IPS-18a (cell line): ENCODE results near the gene BACE2.
"Not testable (repeated sequence)": the region's sequence is repeated elsewhere in the genome, so short reads cannot be mapped to it uniquely, and the experiment has no call there.

Source experiments
- H3K27ac ChIP-seq: one replicate; pipeline ENCODE4 v1.5.1; 2013; ENCODE audit warnings: low read length
- H3K27me3 ChIP-seq: one replicate; pipeline ENCODE4 v1.6.1; 2013; ENCODE audit warnings: mild to moderate bottlenecking, low read length; ENCODE audit not compliant: control insufficient read depth, insufficient read depth
- H3K36me3 ChIP-seq: one replicate; pipeline ENCODE4 v1.6.1; 2013; ENCODE audit warnings: low read depth, low read length; ENCODE audit not compliant: control insufficient read depth
- H3K4me1 ChIP-seq: one replicate; pipeline ENCODE4 v1.6.1; 2013; ENCODE audit warnings: low read depth, low read length; ENCODE audit not compliant: control insufficient read depth
- H3K4me3 ChIP-seq: one replicate; pipeline ENCODE4 v1.5.1; 2013; ENCODE audit warnings: low read length
- H3K9ac ChIP-seq: one replicate; pipeline ENCODE4 v1.6.1; 2013; ENCODE audit warnings: mild to moderate bottlenecking, low read length, moderate library complexity
- H3K9me3 ChIP-seq: one replicate; pipeline ENCODE4 v1.6.1; 2013; ENCODE audit warnings: low read depth, low read length; ENCODE audit not compliant: control insufficient read depth

BACE2 gene

DNA sequence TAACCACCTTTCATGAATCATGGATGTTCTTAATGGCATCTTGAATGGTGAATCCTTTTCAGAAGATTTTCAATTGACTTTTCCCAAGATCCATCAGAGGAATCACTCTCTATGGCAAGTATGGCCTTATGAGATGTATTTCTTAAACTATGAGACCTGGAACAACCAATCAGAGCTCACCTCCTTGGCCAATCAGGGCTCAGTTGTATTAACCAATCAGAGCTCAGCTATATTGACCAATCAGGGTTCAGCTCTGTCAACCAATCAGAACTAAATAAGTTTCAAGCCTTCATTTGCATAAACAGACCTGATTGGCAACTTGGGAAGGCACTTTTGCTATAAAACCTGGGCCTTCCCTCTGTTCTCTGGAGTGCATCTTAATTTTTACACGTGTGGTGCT lies 135.0 kb downstream of the BACE2 start:
- Histone ChIP-seq H3K27ac (no peak overlapping the region), H3K4me1 (no peaks in the 10 kb centered on the region), H3K27me3 (no peaks in the 10 kb centered on the region), H3K4me3 (no peak overlapping the region), H3K36me3 (no peaks in the 10 kb centered on the region), H3K9ac (no peak overlapping the region), H3K9me3 (peaks cover 6% of the 10 kb centered on the region)

DNA sequence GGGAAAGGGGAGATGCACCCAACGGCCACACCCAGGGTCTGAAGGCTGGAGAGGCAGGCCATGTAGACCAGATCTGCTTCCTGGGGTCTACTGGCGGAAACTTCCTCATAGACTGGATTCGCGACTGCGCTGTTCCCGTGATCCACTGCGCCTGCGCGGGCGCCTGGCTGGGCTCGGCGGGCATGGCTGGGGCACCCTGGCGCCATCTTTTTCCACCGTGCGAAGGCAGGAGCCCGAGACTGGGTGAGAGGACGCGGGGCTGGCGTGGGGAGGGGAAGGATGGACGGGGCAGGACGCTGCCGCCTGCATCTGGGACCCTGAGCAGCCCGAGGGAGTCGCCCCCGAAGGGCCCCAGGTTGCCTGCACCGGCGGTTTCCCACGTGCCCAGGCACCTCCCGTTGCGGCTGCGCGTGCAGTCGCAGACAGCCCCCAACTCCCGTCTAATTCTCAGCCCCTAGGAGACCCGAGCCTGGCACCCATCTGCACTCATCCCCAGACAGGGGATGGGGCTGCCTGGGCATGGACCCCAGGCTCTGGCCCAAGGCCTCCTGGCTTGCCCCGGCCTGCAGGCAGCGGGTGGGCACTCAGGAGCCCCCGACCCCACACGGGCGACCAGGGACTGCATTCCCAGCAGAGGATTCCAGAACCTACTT lies 136.2 kb downstream of the BACE2 start:
- H3K27me3 ChIP-seq = no peaks in the 10 kb centered on the region
- no peak overlapping the region for H3K9ac ChIP-seq
- H3K27ac ChIP-seq = no peak overlapping the region
- no peak overlapping the region for H3K4me3 ChIP-seq
- H3K36me3 ChIP-seq = no peaks in the 10 kb centered on the region
- no peaks in the 10 kb centered on the region for H3K4me1 ChIP-seq
- H3K9me3 ChIP-seq = peaks cover 6% of the 10 kb centered on the region

DNA sequence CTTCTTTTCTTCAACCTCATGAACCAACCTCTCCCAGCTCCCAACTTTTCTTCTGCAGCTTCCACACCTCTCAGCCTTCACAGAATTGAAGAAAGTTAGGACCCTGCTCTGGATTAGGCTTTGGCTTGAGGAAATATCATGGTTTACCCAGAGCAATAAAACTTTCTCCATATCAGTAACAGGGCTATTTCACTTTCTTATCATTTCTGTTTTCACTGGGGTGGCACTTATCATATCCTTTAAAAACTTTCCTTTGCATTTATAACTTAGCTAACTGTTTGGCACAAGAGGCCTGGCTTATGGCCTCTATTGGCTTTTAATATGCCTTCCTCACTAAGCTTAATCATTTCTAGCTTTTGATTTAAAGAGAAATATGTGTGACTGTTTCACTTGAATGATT lies 139.3 kb downstream of the BACE2 start:
- H3K36me3 ChIP-seq = no peaks in the 10 kb centered on the region
- H3K4me3 ChIP-seq = no peak overlapping the region
- H3K9me3 ChIP-seq = peaks cover 6% of the 10 kb centered on the region
- no peak overlapping the region for H3K27ac ChIP-seq
- no peak overlapping the region for H3K9ac ChIP-seq
- no peaks in the 10 kb centered on the region for H3K4me1 ChIP-seq
- H3K27me3 ChIP-seq = no peaks in the 10 kb centered on the region

- not testable (repeated sequence) for H3K4me1 ChIP-seq, H3K9ac ChIP-seq, H3K36me3 ChIP-seq, H3K27ac ChIP-seq, H3K9me3 ChIP-seq, H3K4me3 ChIP-seq
- H3K27me3 ChIP-seq = peaks cover 36% of the 10 kb centered on the region
These were observed 145.6 kb downstream of the BACE2 start for GRCh38 chr21:41313285-41314164.

DNA sequence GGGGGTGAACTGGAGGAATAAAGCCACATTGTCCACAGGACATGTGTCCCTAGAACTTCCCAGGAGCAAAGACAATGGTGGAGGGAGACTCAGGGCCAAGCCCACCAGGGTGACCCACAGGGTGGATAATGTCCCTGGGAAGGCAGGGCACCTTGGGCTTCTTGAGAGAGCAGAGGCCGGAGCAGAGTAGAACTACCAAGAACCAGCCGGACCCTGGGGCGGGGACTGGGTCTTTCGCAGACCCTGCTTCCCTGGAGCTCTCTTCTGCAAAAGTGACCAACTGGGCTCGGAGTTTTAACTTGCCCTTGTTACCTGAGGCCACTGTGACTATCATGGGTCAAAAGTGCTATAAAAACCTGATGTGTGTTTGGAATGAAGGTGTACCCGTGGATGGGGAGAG lies 147.8 kb downstream of the BACE2 start:
- H3K9me3 ChIP-seq = no peaks in the 10 kb centered on the region
- H3K27ac ChIP-seq = no peak overlapping the region
- no peaks in the 10 kb centered on the region for H3K4me1 ChIP-seq
- H3K9ac ChIP-seq = no peak overlapping the region
- H3K4me3 ChIP-seq = no peak overlapping the region
- no peaks in the 10 kb centered on the region for H3K36me3 ChIP-seq
- peaks cover 36% of the 10 kb centered on the region for H3K27me3 ChIP-seq

GRCh38 chr21:41316200-41317062 lies 148.5 kb downstream of the BACE2 start, which contains the start of gene FAM3B:
Gene FAM3B (plus strand): TSS chr21:41316801. CDS start chr21:41316880, 79 bp downstream.
- H3K4me1 ChIP-seq = no peaks in the 10 kb centered on the region
- no peak within 1 kb of the TSS for H3K9ac ChIP-seq
- no peaks in the 10 kb centered on the region for H3K9me3 ChIP-seq
- H3K36me3 ChIP-seq = no peaks in the 10 kb centered on the region
- peaks cover 36% of the 10 kb centered on the region for H3K27me3 ChIP-seq
- no peak within 1 kb of the TSS for H3K27ac ChIP-seq
- H3K4me3 ChIP-seq = peak within 1 kb of the TSS; percentile 65

- Histone ChIP-seq H3K4me1 (peaks cover under 1% of the 10 kb centered on the region), H3K9ac (no peak overlapping the region), H3K9me3 (no peaks in the 10 kb centered on the region), H3K27ac (no peak overlapping the region), H3K4me3 (peak overlapping the region; percentile 65), H3K36me3 (no peaks in the 10 kb centered on the region), H3K27me3 (peaks cover 36% of the 10 kb centered on the region)
These were observed 149.1 kb downstream of the BACE2 start for GRCh38 chr21:41317063-41317392.

DNA sequence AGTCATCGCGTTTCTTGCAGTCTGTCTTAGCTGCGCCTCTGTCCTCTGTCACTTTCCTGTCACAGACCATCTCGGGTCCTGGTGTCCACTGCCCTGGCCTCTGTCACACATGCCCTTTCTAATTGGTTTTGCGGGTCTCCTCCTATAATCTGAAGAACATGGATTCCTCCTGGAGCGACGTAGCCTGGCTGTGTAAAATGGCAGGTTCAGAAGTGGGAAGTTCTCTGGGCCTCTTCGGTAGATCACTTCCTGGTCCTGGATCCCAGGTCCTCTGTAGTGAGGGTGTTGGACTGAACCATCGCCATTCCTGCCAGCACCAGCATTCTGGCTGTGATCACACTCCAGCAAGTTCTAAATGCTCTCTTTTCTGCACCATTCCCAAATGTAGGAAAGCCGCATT lies 149.5 kb downstream of the BACE2 start:
- no peaks in the 10 kb centered on the region for H3K36me3 ChIP-seq
- H3K4me3 ChIP-seq = peak overlapping the region; percentile 65

GRCh38 chr21:41318218-41318617 lies 150.3 kb downstream of the BACE2 start:
- peaks cover 36% of the 10 kb centered on the region for H3K27me3 ChIP-seq

More for the DNA sequence above, 149.5 kb downstream of the BACE2 start:
- H3K4me1 ChIP-seq = peaks cover 5% of the 10 kb centered on the region
- H3K27ac ChIP-seq = no peak overlapping the region
- peaks cover 36% of the 10 kb centered on the region for H3K27me3 ChIP-seq
- H3K9ac ChIP-seq = no peak overlapping the region
- no peaks in the 10 kb centered on the region for H3K9me3 ChIP-seq

DNA sequence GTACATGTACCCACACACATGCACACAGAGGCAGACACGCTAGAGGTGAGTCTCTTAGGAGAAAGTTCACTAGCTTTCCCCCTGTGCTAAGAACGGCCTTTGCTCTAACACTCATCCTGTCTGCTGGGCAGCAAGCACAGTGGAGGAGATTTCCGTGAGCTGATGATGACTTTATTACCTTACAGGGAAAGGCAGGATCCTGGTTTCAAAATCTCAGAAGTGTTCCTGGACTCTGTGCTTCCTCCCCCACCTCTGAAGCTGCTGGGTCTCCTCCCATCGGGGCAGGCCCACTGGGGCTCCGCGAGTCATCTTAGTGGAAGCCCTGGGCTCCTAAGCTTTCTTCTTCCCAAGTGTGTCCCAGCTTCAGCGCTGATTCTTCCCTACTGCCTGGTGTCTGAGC lies 151.3 kb downstream of the BACE2 start:
- Histone ChIP-seq H3K4me3 (no peak overlapping the region), H3K9me3 (no peaks in the 10 kb centered on the region), H3K27me3 (peaks cover 36% of the 10 kb centered on the region), H3K36me3 (no peaks in the 10 kb centered on the region), H3K4me1 (peaks cover 10% of the 10 kb centered on the region), H3K27ac (no peak overlapping the region), H3K9ac (no peak overlapping the region)

More at GRCh38 chr21:41318218-41318617, 150.3 kb downstream of the BACE2 start:
- H3K36me3 ChIP-seq = no peaks in the 10 kb centered on the region
- no peak overlapping the region for H3K9ac ChIP-seq
- no peaks in the 10 kb centered on the region for H3K9me3 ChIP-seq
- peaks cover 10% of the 10 kb centered on the region for H3K4me1 ChIP-seq
- H3K4me3 ChIP-seq = no peak overlapping the region
- H3K27ac ChIP-seq = no peak overlapping the region

DNA sequence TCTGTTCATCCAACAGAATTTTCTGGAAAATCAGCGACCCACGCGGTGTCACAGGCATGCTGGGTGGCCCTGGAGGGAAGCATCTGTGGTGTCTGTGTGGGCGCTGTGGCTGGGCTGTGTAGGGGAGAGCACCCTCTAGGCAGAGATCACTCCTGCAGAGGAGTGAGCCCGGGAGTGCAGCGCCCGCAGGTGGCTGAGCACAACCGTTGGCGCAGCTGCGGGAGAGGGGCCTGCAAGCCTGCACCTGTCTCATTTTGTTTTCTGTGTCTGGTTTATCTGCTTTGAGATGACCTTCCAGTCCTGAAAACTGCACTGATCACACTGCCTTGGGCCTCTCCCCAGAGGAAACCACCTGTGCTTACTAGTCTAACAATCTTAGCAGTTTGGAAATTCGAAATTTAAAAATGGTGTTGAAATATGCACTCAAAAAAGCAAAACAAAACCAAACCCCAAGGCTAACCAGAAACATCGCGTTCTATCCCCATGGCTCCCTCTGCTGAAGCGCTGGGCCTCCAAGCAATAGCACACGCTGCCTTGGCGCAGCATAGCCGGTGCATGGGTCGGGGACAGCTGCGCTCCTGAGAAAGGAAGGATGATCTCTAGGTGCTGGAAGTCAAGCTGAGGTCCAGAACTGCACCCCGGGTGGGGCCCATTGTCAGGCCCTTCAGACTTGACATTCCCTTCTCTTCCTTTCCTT lies 153.4 kb downstream of the BACE2 start:
- H3K4me1 ChIP-seq = peaks cover 10% of the 10 kb centered on the region

More for the DNA sequence above, 153.4 kb downstream of the BACE2 start:
- no peaks in the 10 kb centered on the region for H3K36me3 ChIP-seq
- peaks cover 15% of the 10 kb centered on the region for H3K27me3 ChIP-seq
- H3K9me3 ChIP-seq = no peaks in the 10 kb centered on the region
- no peak overlapping the region for H3K9ac ChIP-seq
- no peak overlapping the region for H3K4me3 ChIP-seq
- H3K27ac ChIP-seq = no peak overlapping the region
